Activated B cell treated with CpG ODN at 0.5 μM for 24 hours (primary cell): ENCODE data around the gene CDCA4. TPM values are rescaled to one million over a fixed set of nuclear protein-coding genes. Genes with fewer than 3 reads are reported as not detected.
A peak's percentile ranks its signal among the peaks of the same experiment; 100 is the strongest.

ENCODE experiments used
- ATAC-seq: fragments of 200-7000 bp; cut with Tn5 transposase; one replicate; pipeline ENCODE4 v1.10.0; 2021; ENCODE audit warnings: low read depth, mild to moderate bottlenecking, moderate library complexity
- CTCF ChIA-PET: fragments of 350-600 bp; sonication (Branson Sonifier 250); formaldehyde crosslinking; loops from one replicate; lab custom pipeline; 2021; ENCODE audit warnings: antibody characterized with exemption; lab: Charles Lee
- POLR2A ChIA-PET: fragments of 350-600 bp; sonication (Branson Sonifier 250); formaldehyde crosslinking; loops from one replicate; lab custom pipeline; 2021; ENCODE audit warnings: antibody characterized with exemption; lab: Charles Lee
- DNase-seq: peaks from one replicate; pipeline ENCODE4 v3.0.0; 2022
- H3K27ac Mint-ChIP-seq: one replicate; pipeline ENCODE4 v1.8.0; 2020; ENCODE audit warnings: mixed read lengths
- H3K27me3 Mint-ChIP-seq: one replicate; pipeline ENCODE4 v1.8.0; 2021; ENCODE audit warnings: mixed read lengths
- H3K36me3 Mint-ChIP-seq: one replicate; pipeline ENCODE4 v1.8.0; 2021; ENCODE audit warnings: low read depth, mixed read lengths
- H3K4me1 Mint-ChIP-seq: one replicate; pipeline ENCODE4 v1.8.0; 2021; ENCODE audit warnings: mixed read lengths
- H3K4me3 Mint-ChIP-seq: one replicate; pipeline ENCODE4 v1.8.0; 2020; ENCODE audit warnings: mild to moderate bottlenecking, mixed read lengths
- H3K9me3 Mint-ChIP-seq: one replicate; pipeline ENCODE4 v1.8.0; 2020; ENCODE audit warnings: mixed read lengths
- intact Hi-C: fragments of 100-400 bp; cut with micrococcal nuclease; formaldehyde crosslinking; loops from one replicate; pipeline ENCODE4 v1.15.1; 2024
- total RNA-seq: library from RNA; stranded (reverse); gene quantifications from 2 replicates; pipeline ENCODE4 v1.2.3, GENCODE V29; 2022
- TF ChIP-seq, protein P1 (sequence below): fragments of 200-600 bp; IDR thresholded peaks from one replicate; pipeline ENCODE4 v1.8.0; 2022; ENCODE audit warnings: antibody characterized with exemption, mild to moderate bottlenecking

CDCA4 gene
- total RNA-seq, 1 donor from 2014 or later, result 13.6 TPM

DNA sequence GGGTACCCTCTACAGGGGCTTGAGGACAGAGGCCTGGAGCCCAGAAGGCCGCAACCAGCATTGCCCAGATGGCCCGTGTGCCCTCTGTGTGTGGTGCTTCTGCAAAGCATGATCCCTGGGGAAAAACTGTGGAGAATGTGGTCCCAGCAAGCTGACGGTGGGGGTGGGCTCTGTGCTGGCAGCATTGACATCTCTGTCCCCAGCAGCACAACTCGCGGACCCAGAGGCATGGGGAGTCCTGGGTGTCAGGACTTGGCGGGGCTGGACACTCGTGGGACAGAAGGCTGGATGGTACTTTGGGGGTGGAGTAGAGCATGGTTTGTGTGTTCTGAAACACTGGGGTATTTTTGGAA is 31.0 kb downstream of the CDCA4 start:
- Mint-ChIP-seq H3K9me3 (no peaks in the 10 kb centered on the region), H3K27ac (no peak overlapping the region), H3K36me3 (no peaks in the 10 kb centered on the region), H3K27me3 (peaks cover 5% of the 10 kb centered on the region), H3K4me1 (peaks cover 7% of the 10 kb centered on the region), H3K4me3 (no peak overlapping the region)
- CTCF ChIA-PET, result no interaction called here
- POLR2A ChIA-PET, result no interaction called here
- TF ChIP-seq, protein P1, sequence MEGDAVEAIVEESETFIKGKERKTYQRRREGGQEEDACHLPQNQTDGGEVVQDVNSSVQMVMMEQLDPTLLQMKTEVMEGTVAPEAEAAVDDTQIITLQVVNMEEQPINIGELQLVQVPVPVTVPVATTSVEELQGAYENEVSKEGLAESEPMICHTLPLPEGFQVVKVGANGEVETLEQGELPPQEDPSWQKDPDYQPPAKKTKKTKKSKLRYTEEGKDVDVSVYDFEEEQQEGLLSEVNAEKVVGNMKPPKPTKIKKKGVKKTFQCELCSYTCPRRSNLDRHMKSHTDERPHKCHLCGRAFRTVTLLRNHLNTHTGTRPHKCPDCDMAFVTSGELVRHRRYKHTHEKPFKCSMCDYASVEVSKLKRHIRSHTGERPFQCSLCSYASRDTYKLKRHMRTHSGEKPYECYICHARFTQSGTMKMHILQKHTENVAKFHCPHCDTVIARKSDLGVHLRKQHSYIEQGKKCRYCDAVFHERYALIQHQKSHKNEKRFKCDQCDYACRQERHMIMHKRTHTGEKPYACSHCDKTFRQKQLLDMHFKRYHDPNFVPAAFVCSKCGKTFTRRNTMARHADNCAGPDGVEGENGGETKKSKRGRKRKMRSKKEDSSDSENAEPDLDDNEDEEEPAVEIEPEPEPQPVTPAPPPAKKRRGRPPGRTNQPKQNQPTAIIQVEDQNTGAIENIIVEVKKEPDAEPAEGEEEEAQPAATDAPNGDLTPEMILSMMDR, result no peak
- intact Hi-C loops, result loop anchor here (5.0 kb wide), 1 partner anchor 502 kb away; the partner anchor contains the start of gene TEDC1
- DNase-seq (no peak), ATAC-seq (no peak)

GRCh38 chr14:104989236-104989950 is 31.5 kb downstream of the CDCA4 start:
- peaks cover 10% of the 10 kb centered on the region for H3K4me1 Mint-ChIP-seq
- TF ChIP-seq, protein P1, result no peak
- H3K27ac Mint-ChIP-seq, result no peak overlapping the region
- ATAC-seq (no peak), DNase-seq (no peak)
- no peaks in the 10 kb centered on the region for H3K9me3 Mint-ChIP-seq
- H3K4me3 Mint-ChIP-seq, result no peak overlapping the region
- H3K36me3 Mint-ChIP-seq, result no peaks in the 10 kb centered on the region
- CTCF ChIA-PET, result no interaction called here
- H3K27me3 Mint-ChIP-seq, result peaks cover 5% of the 10 kb centered on the region
- intact Hi-C loops, result loop anchor here (5.0 kb wide), 1 partner anchor 503 kb away; the partner anchor contains the start of gene TEDC1
- POLR2A ChIA-PET, result no interaction called here

GRCh38 chr14:104986487-104987164 is 34.3 kb downstream of the CDCA4 start:
- Mint-ChIP-seq H3K27ac (no peak overlapping the region), H3K4me1 (peaks cover 11% of the 10 kb centered on the region), H3K9me3 (no peaks in the 10 kb centered on the region), H3K36me3 (no peaks in the 10 kb centered on the region), H3K4me3 (peak overlapping the region; percentile 70), H3K27me3 (peaks cover 5% of the 10 kb centered on the region)
- intact Hi-C loops, result loop anchor here (5.0 kb wide), 1 partner anchor 506 kb away; the partner anchor contains the start of gene TEDC1
- ChIA-PET POLR2A (interaction anchor here (1.2 to 1.8 kb wide), 2 partner anchors 11 to 34 kb away, joined by 3 to 20 read pairs; partner anchors contain the start of gene CDCA4), CTCF (no interaction called here)
- ATAC-seq (no peak), DNase-seq (no peak)
- TF ChIP-seq, protein P1, result no peak

DNA sequence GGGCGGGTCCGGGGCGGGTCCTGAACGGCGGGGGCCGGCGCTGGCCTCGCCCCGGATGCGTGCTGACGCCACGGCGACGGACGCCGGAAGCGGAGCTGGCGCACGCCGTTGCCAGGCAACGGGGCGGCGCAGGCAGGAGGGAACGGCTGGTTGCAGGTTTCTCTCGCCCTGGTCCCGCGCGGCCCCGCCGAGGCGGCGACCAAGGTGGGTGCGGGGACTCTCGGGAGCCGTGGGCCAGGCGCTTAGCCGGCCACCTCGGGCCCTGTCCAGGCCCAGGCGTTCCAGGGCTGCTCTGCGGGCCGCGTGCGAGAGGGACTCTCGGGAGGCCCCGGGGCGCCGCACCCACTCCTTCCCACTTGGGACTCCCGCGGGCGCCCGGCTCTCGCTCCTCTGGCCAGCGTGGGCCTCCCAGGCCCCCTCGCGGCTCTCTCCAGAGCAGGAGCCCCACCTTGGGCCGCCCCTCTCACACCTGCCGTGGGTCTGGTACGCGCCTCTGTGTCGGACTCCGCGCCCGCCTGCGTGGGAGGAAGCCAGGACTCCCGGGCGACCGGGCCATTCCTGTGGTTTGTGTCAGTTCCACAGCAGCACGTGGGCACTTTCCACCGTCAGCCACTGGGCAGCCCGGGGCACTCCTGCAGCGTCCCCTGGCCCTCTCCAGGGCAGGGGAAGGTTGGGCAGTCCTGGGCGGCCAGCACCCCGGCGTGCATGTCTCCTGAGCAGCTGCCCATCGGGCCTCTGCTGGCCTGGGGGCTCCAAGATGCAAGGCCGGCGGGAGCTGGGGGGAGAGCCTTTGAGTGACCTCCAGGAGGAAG is 35.0 kb downstream of the CDCA4 start, which contains the start of gene CLBA1:
CLBA1 (plus strand) TSS at position 114 of the 812 bp plus-strand sequence; CDS start at position 758, 644 bp downstream.
- DNase-seq, result peak; percentile 88
- Mint-ChIP-seq H3K4me3 (peak within 1 kb of the TSS; percentile 72), H3K27ac (peak within 1 kb of the TSS; percentile 71), H3K36me3 (no peaks in the 10 kb centered on the region), H3K9me3 (no peaks in the 10 kb centered on the region), H3K27me3 (peaks cover 5% of the 10 kb centered on the region), H3K4me1 (peaks cover 11% of the 10 kb centered on the region)
- TF ChIP-seq, protein P1, result no peak
- CTCF ChIA-PET, result interaction anchor here (0.5 to 1.1 kb wide), 2 partner anchors 11 to 60 kb away, joined by 3 read pairs; no protein-coding TSS in a partner anchor
- peak; percentile 92 for ATAC-seq
- POLR2A ChIA-PET, result interaction anchor here (0.6 to 1.8 kb wide), 17 partner anchors 11 to 357 kb away, joined by 3 to 20 read pairs (median 3); partner anchors contain the start of genes CDCA4, GPR132 and PLD4
- intact Hi-C loops, result loop anchor here (1.0 to 5.0 kb wide), 3 partner anchors 35 to 506 kb away; partner anchors contain the start of genes CDCA4 and TEDC1
